DND-41 (cell line): ENCODE data around the gene ASPSCR1.

Source experiments
- ATAC-seq: fragments of 200-7000 bp; cut with Tn5 transposase; 3 replicates; pipeline ENCODE4 v1.9.1; 2021; ENCODE audit warnings: low read depth; ENCODE audit not compliant: insufficient read depth
- DNase-seq: peaks from one replicate; pipeline ENCODE4 v3.0.0-alpha.2; 2020
- H2AFZ ChIP-seq: 2 replicates; pipeline ENCODE4 v1.6.0; 2012; ENCODE audit warnings: low read depth, low read length
- H3K27ac ChIP-seq: 2 replicates; pipeline ENCODE4 v1.5.1; 2012; ENCODE audit warnings: low read length, inconsistent platforms
- H3K27me3 ChIP-seq: fragments of 200-600 bp; sonication (generic); 2 replicates; pipeline ENCODE4 v1.6.0; 2012; ENCODE audit warnings: low read length, mild to moderate bottlenecking, inconsistent platforms; ENCODE audit not compliant: insufficient read depth, poor library complexity
- H3K36me3 ChIP-seq: 2 replicates; pipeline ENCODE4 v1.5.1; 2012; ENCODE audit warnings: low read length, inconsistent platforms; ENCODE audit not compliant: insufficient read depth
- H3K4me1 ChIP-seq: 2 replicates; pipeline ENCODE4 v1.5.1; 2012; ENCODE audit warnings: mild to moderate bottlenecking, low read length; ENCODE audit not compliant: insufficient read depth
- H3K4me2 ChIP-seq: 2 replicates; pipeline ENCODE4 v1.6.0; 2012; ENCODE audit warnings: mild to moderate bottlenecking, moderate library complexity, low read length, inconsistent platforms; ENCODE audit not compliant: insufficient read depth
- H3K4me3 ChIP-seq, 2 experiments: fragments of 200-600 bp in 1 of 2; shearing (Covaris generic) in 1 of 2; 2 replicates each; pipeline ENCODE4 v1.5.1; 2012 to 2016; ENCODE audit warnings: inconsistent platforms in 2 of 2, low read length in 2 of 2, mild to moderate bottlenecking in 2 of 2, low read depth in 1 of 2, moderate library complexity in 1 of 2
- H3K79me2 ChIP-seq: 2 replicates; pipeline ENCODE4 v1.6.0; 2012; ENCODE audit warnings: low read length, inconsistent platforms; ENCODE audit not compliant: insufficient read depth
- H3K9ac ChIP-seq: 2 replicates; pipeline ENCODE4 v1.6.0; 2012; ENCODE audit warnings: low read depth, mild to moderate bottlenecking, inconsistent platforms, low read length, moderate library complexity
- H3K9me3 ChIP-seq: 2 replicates; pipeline ENCODE4 v1.5.1; 2012; ENCODE audit warnings: low read length, moderate library complexity, mild to moderate bottlenecking, inconsistent platforms; ENCODE audit not compliant: insufficient read depth, severe bottlenecking
- H4K20me1 ChIP-seq: 2 replicates; pipeline ENCODE4 v1.6.0; 2012; ENCODE audit warnings: low read length; ENCODE audit not compliant: insufficient read depth
- EZH2 ChIP-seq: IDR thresholded peaks from 3 replicates; pipeline ENCODE4 v1.6.1; 2012; ENCODE audit warnings: borderline replicate concordance, low read depth, mild to moderate bottlenecking, moderate library complexity, low read length, inconsistent platforms; ENCODE audit not compliant: severe bottlenecking
- TF ChIP-seq, protein P1 (sequence below): IDR thresholded peaks from 2 replicates; pipeline ENCODE4 v1.5.1; 2012; ENCODE audit warnings: borderline replicate concordance, low read length, moderate library complexity, mild to moderate bottlenecking; ENCODE audit not compliant: poor library complexity, severe bottlenecking; ENCODE audit errors: extremely low read depth

ASPSCR1 gene

DNA sequence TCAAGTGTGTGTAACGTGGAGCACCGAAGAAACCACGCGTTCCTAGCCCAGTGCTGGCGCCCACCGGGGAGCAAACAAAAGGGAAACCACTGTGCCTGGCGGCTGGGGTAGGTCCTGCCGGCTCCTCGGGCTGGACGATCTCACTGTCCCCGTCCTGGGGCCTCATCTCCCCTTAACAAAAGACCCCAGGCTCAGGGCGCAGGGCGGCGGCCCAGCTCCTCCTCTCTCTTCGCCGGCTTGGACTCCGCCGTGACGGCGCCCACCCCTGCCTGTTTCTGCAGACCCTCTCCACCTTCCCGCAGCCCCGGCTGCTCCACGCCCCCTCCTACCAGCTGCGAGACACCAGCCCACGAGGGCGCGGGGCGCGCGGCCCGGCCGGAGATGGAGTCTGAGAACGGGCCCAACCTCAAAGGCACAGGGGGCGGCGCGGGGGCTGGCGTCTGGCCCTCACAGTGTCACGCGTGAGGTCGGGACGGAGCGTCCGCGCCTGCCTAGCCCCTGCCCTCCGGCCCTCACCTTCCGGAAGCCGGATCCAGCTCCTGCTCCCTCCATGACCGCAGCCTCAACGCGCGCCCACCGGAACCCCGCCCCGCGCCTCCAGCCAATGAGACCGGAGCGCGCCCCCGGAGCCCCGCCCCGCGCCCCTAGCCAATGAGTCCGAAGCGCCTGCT is 45.0 kb downstream of the ASPSCR1 start, which contains the start of gene CENPX:
CENPX (minus strand) TSS at position 569 of the 671 bp plus-strand sequence; CDS start at position 552, 17 bp downstream.
- DNase-seq (no peak), ATAC-seq (no peak; the same call in 1 of the 3 replicates)
- peak within 1 kb of the TSS; percentile 97 for H3K4me2 ChIP-seq

DNA sequence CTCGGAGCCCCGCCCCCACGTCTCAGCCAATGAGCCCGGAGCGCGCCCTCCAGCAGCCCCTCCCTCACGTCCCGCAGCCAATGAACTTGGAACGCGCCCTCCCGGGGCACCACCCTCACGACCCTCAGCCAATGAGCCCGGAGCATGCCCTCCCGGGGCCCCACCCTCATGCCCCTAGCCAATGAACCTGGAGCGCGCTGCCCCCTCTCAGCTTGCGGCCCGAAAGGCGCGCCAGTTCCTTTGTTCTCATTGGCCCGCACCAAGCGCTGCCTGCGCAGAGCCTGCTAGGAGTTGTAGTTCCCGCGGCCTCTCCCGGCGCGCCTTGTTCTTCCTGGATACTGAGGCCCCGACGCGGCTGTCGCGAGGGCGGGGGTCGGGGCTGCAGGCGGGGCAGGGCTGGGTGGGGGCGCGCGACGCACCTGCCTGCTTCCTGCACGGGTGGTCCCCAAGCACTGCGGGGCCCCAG is 45.6 kb downstream of the ASPSCR1 start, which contains the start of gene LRRC45:
LRRC45 (plus strand) TSS at position 325 of the 466 bp plus-strand sequence. CDS start 339 bp downstream, outside the sequence.
- no peaks in the 10 kb centered on the region for H3K9me3 ChIP-seq
- peak within 1 kb of the TSS; percentile 83 for H2AFZ ChIP-seq
- TF ChIP-seq, protein P1, sequence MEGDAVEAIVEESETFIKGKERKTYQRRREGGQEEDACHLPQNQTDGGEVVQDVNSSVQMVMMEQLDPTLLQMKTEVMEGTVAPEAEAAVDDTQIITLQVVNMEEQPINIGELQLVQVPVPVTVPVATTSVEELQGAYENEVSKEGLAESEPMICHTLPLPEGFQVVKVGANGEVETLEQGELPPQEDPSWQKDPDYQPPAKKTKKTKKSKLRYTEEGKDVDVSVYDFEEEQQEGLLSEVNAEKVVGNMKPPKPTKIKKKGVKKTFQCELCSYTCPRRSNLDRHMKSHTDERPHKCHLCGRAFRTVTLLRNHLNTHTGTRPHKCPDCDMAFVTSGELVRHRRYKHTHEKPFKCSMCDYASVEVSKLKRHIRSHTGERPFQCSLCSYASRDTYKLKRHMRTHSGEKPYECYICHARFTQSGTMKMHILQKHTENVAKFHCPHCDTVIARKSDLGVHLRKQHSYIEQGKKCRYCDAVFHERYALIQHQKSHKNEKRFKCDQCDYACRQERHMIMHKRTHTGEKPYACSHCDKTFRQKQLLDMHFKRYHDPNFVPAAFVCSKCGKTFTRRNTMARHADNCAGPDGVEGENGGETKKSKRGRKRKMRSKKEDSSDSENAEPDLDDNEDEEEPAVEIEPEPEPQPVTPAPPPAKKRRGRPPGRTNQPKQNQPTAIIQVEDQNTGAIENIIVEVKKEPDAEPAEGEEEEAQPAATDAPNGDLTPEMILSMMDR = no peak
- TF ChIP-seq EZH2 = no peak
- H3K36me3 ChIP-seq = peaks cover 45% of the 10 kb centered on the region
- peak within 1 kb of the TSS; percentile 97 for H3K4me2 ChIP-seq
- peak; percentile 100 for DNase-seq
- peaks cover 45% of the 10 kb centered on the region for H4K20me1 ChIP-seq
- H3K4me3 ChIP-seq = peak within 1 kb of the TSS; percentile 77 to 94
- peaks cover 43% of the 10 kb centered on the region for H3K4me1 ChIP-seq
- H3K27me3 ChIP-seq = no peaks in the 10 kb centered on the region
- ATAC-seq = peak; percentile 90
- peak within 1 kb of the TSS; percentile 73 for H3K27ac ChIP-seq
- H3K9ac ChIP-seq = peak within 1 kb of the TSS; percentile 85
- H3K79me2 ChIP-seq = peaks cover 43% of the 10 kb centered on the region

More for the DNA sequence above, 45.0 kb downstream of the ASPSCR1 start, which contains the start of gene CENPX:
- peaks cover 47% of the 10 kb centered on the region for H3K36me3 ChIP-seq
- TF ChIP-seq EZH2 = no peak
- TF ChIP-seq, protein P1 = no peak
- peaks cover 43% of the 10 kb centered on the region for H3K4me1 ChIP-seq
- H3K4me3 ChIP-seq = peak within 1 kb of the TSS; percentile 77 to 94
- H2AFZ ChIP-seq = peak within 1 kb of the TSS; percentile 83
- H3K9ac ChIP-seq = peak within 1 kb of the TSS; percentile 85
- peaks cover 45% of the 10 kb centered on the region for H4K20me1 ChIP-seq
- peak within 1 kb of the TSS; percentile 73 for H3K27ac ChIP-seq
- H3K79me2 ChIP-seq = peaks cover 43% of the 10 kb centered on the region
- no peaks in the 10 kb centered on the region for H3K27me3 ChIP-seq
- no peaks in the 10 kb centered on the region for H3K9me3 ChIP-seq

DNA sequence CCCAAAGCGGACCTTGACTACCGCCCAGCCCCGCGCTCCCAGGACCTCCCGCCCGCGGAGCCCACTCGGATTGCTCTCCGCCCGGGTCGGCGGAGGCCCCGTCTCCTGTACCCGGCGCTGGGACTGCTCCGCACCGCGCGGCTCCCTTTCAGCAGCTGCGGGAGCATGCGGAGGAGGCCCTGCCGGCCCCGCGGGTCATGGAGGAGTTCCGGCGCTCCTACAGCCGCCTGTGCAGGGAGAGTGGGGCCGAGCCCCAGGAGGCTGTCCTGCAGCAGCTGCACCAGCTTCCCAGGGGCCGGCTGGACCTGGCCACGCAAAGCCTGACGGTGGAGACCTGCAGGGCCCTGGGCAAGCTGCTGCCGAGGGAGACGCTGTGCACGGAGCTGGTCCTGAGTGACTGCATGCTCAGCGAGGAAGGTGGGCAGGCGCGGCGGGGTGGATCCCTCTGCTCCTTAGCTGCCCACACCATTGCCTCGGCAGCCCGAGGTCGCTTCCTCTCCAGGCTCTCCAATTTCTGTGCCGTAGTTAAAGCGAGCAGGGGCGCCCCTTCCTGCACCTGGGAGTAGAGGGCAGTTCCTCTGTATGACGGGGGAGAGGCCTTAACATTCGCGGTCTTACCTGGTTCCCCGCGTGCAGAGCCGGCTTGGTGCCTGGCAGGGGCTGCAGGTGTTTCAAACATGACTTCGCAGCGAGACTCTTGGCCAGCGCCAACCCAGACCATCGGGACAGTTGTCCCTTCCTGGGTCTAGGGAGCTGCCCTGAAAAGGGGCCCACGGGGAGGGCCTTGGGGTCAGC is 46.2 kb downstream of the ASPSCR1 start:
- peaks cover 43% of the 10 kb centered on the region for H3K79me2 ChIP-seq

More for the DNA sequence above, 46.2 kb downstream of the ASPSCR1 start:
- Histone ChIP-seq H3K27ac (peak overlapping the region; percentile 70), H2AFZ (peak overlapping the region; percentile 83), H3K4me2 (peak overlapping the region; percentile 95), H3K4me3 (peak overlapping the region; percentile 77 to 94), H4K20me1 (peaks cover 44% of the 10 kb centered on the region), H3K36me3 (peaks cover 39% of the 10 kb centered on the region), H3K4me1 (peaks cover 43% of the 10 kb centered on the region), H3K27me3 (no peaks in the 10 kb centered on the region), H3K9me3 (no peaks in the 10 kb centered on the region), H3K9ac (peak overlapping the region; percentile 85)
- peak; percentile 13 for ATAC-seq
- peak; percentile 54 for DNase-seq
- no peak for TF ChIP-seq EZH2
- TF ChIP-seq, protein P1 = no peak
